ENCODE measurements around the gene GUCD1. TPM values are rescaled to one million over a fixed set of nuclear protein-coding genes. Genes with fewer than 3 reads are reported as not detected.
"Not testable (repeated sequence)": the region's sequence is repeated elsewhere in the genome, so short reads cannot be mapped to it uniquely, and the experiment has no call there.

GUCD1 gene
- 67.0 TPM for polyA plus RNA-seq (2013, experiment 1 of 2; ENCODE audit: insufficient read length)
- 74.0 TPM for polyA plus RNA-seq (2013, experiment 2 of 2; ENCODE audit: insufficient read length)

- peak; percentile 34 for DNase-seq
These were observed at the start of gene GUCD1 for GRCh38 chr22:24554313-24555164. GUCD1 (minus strand) TSS chr22:24555138; CDS start chr22:24554991, 147 bp downstream.

GRCh38 chr22:24603770-24604629 is 49.1 kb upstream of the GUCD1 start:
- DNase-seq: not testable (repeated sequence)

- DNase-seq: not testable (repeated sequence)
These were observed 48.2 kb upstream of the GUCD1 start, which contains the start of gene GGT1 for GRCh38 chr22:24602847-24603769. GGT1 (plus strand) TSS chr22:24603193; CDS start chr22:24611082, 7,889 bp downstream.

- not testable (repeated sequence) for DNase-seq
These were observed 47.3 kb upstream of the GUCD1 start for GRCh38 chr22:24602105-24602749.

GRCh38 chr22:24601217-24602104 is 46.5 kb upstream of the GUCD1 start:
- no peak for DNase-seq

- DNase-seq: peak; percentile 33
These were observed 45.2 kb upstream of the GUCD1 start for GRCh38 chr22:24599958-24600715.

GRCh38 chr22:24599514-24599913 is 44.6 kb upstream of the GUCD1 start:
- DNase-seq: no peak

- not testable (repeated sequence) for DNase-seq
These were observed 42.1 kb upstream of the GUCD1 start for GRCh38 chr22:24597076-24597475.

- no peak for DNase-seq
These were observed 40.9 kb upstream of the GUCD1 start for GRCh38 chr22:24595863-24596262.

GRCh38 chr22:24595228-24595627 is 40.3 kb upstream of the GUCD1 start:
- no peak for DNase-seq

- no peak for DNase-seq
These were observed 39.7 kb upstream of the GUCD1 start for GRCh38 chr22:24594569-24595120.

- DNase-seq: no peak
These were observed 39.1 kb upstream of the GUCD1 start for GRCh38 chr22:24593836-24594568.

GRCh38 chr22:24593559-24593835 is 38.6 kb upstream of the GUCD1 start:
- DNase-seq: not testable (repeated sequence)

- peak; percentile 89 for DNase-seq
These were observed 38.1 kb upstream of the GUCD1 start, which contains the start of gene LRRC75B for GRCh38 chr22:24592851-24593558. LRRC75B (minus strand) TSS chr22:24593073; CDS start chr22:24593039, 34 bp downstream.

GRCh38 chr22:24592058-24592850 is 37.3 kb upstream of the GUCD1 start:
- no peak for DNase-seq

- DNase-seq: no peak
These were observed 36.4 kb upstream of the GUCD1 start for GRCh38 chr22:24591286-24591830.
